ENCODE results near the gene RHPN2. TPM values are rescaled to one million over a fixed set of nuclear protein-coding genes. Genes with fewer than 3 reads are reported as not detected.

RHPN2 gene
- total and polyA plus RNA-seq, 2 of the 13 experiments (the other 11 are each of a cell fraction or from before 2014, with no cell fraction given) = 20.3 to 48.0 TPM

GRCh38 chr19:33100894-33101644, 36.4 kb upstream of the RHPN2 start (continued):
- TF ChIP-seq FOXA3 (CRISPR knock-in tag; IDR thresholded peaks at IDR 0.05) (peak; percentile 79), NONO (IDR thresholded peaks at IDR 0.05) (no peak), NONO (CRISPR knock-in tag; conservative IDR thresholded peaks at IDR 0.05) (no peak), DBP (CRISPR knock-in tag; IDR thresholded peaks at IDR 0.05; ENCODE audit: not compliant biosample characterization) (no peak), U2AF2 (IDR thresholded peaks at IDR 0.05; ENCODE audit: low read depth, low read length) (no peak), ONECUT2 (CRISPR knock-in tag; IDR thresholded peaks at IDR 0.05) (0 out of 2 replicates have a peak, but pooled peaks have one; percentile 12), ZNF839 (CRISPR knock-in tag; IDR thresholded peaks at IDR 0.05; ENCODE audit: borderline replicate concordance) (no peak), TFDP2 (CRISPR knock-in tag; IDR thresholded peaks at IDR 0.05) (no peak), GMEB1 (CRISPR knock-in tag; IDR thresholded peaks at IDR 0.05; ENCODE audit: borderline replicate concordance) (0 out of 2 replicates have a peak, but pooled peaks have one; percentile 18), ZBTB20 (CRISPR knock-in tag; IDR thresholded peaks at IDR 0.05; ENCODE audit: borderline replicate concordance, low read depth) (peak; percentile 55; the same call in 1 of the 2 replicates), BORCS8-MEF2B (CRISPR knock-in tag; IDR thresholded peaks at IDR 0.05) (no peak), ZFP41 (CRISPR knock-in tag; IDR thresholded peaks at IDR 0.05; ENCODE audit: borderline replicate concordance) (no peak), ZNF816 (CRISPR knock-in tag; IDR thresholded peaks at IDR 0.05; ENCODE audit: borderline replicate concordance) (no peak), STAG1 (CRISPR knock-in tag; IDR thresholded peaks at IDR 0.05) (no peak; the same call in 1 of the 2 replicates), ZNF83 (CRISPR knock-in tag; IDR thresholded peaks at IDR 0.05; ENCODE audit: borderline replicate concordance) (no peak), CBFB (CRISPR knock-in tag; IDR thresholded peaks at IDR 0.05) (no peak), NFKB2 (CRISPR knock-in tag; IDR thresholded peaks at IDR 0.05; ENCODE audit: borderline replicate concordance) (no peak), PBX3 (CRISPR knock-in tag; IDR thresholded peaks at IDR 0.05; ENCODE audit: borderline replicate concordance) (no peak), JUNB (CRISPR knock-in tag; IDR thresholded peaks at IDR 0.05; ENCODE audit: borderline replicate concordance) (0 out of 2 replicates have a peak, but pooled peaks have one; percentile 52)

All from HepG2 (cell line).